ENCODE results near the gene IL1RAPL1.

IL1RAPL1 gene

DNA sequence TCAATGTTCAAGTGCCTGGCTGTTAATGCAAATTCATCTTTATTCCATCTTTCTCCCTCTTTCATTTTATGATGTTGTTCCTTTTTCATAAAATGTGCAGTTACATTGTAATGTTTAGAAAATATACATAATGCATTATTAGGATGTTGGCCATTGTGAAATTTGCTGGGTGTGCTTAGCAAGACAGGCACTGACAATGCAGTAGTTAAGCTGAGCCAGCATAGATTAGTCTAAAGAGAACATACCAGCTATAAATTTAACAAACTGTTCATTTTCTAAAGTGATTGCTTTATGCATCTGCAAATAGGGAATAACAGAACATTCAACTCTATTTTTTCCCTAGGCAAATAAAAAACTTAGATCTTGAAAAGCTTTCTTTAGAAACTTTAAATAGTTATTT, 436.0 kb downstream of the IL1RAPL1 start:
- TF ChIP-seq CTCF (conservative IDR thresholded peaks at IDR 0.05; ENCODE audit: low read length): no peak
- no peak overlapping the region for H3K4me3 ChIP-seq (ENCODE audit: low read length)

DNA sequence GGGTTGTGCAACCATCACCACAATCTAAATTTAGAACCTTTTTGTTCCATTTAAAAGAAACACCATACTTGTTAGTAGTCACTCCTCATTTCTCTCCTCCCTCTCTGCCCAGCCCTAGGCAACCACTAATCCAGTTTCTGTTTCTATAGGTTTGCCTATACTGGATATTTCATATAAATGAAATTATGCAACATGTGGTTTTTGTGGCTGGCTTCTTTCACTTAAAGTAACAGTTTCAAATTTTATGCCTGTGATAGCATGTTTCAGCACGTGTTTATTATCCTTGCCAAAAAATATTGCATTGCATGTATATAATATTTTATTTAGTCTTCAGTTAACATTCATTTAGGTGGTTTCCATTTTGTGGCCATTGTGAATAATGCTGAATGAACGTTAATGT, 437.6 kb downstream of the IL1RAPL1 start:
- no peak for TF ChIP-seq CTCF (conservative IDR thresholded peaks at IDR 0.05; ENCODE audit: low read length)
- DNase-seq (ENCODE audit: low read depth): no peak
- no peak overlapping the region for H3K4me3 ChIP-seq (ENCODE audit: low read length)

More for the DNA sequence above, 436.0 kb downstream of the IL1RAPL1 start:
- DNase-seq (ENCODE audit: low read depth): no peak

GRCh38 chrX:29039501-29039900, 452.3 kb downstream of the IL1RAPL1 start:
- TF ChIP-seq CTCF (conservative IDR thresholded peaks at IDR 0.05; ENCODE audit: low read length): no peak
- no peak overlapping the region for H3K4me3 ChIP-seq (ENCODE audit: low read length)
- DNase-seq (ENCODE audit: low read depth): no peak

DNA sequence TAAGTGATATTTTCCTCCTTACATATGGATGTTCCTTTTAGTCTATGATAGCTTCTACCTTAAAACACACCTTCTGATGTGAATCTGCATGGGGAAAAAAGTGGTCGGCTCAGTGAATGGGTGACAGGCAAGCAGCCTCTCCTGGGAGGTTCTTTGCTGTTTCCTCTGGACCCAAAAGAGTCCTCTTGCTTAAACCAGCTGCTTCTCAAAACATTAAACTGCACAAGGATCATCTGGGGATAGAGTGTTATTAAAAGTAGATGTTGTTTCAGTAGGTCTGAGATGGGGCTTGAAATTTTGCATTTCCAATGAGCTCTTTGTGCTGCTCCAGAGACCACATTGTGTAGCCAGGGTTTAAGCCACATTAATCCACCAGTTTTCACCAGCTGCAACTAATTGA, 452.9 kb downstream of the IL1RAPL1 start:
- H3K4me3 ChIP-seq (ENCODE audit: low read length): no peak overlapping the region
- no peak for DNase-seq (ENCODE audit: low read depth)

GRCh38 chrX:29042341-29042740, 455.1 kb downstream of the IL1RAPL1 start:
- H3K4me3 ChIP-seq (ENCODE audit: low read length): no peak overlapping the region
- no peak for TF ChIP-seq CTCF (conservative IDR thresholded peaks at IDR 0.05; ENCODE audit: low read length)
- DNase-seq (ENCODE audit: low read depth): no peak

More for the DNA sequence above, 452.9 kb downstream of the IL1RAPL1 start:
- no peak for TF ChIP-seq CTCF (conservative IDR thresholded peaks at IDR 0.05; ENCODE audit: low read length)

DNA sequence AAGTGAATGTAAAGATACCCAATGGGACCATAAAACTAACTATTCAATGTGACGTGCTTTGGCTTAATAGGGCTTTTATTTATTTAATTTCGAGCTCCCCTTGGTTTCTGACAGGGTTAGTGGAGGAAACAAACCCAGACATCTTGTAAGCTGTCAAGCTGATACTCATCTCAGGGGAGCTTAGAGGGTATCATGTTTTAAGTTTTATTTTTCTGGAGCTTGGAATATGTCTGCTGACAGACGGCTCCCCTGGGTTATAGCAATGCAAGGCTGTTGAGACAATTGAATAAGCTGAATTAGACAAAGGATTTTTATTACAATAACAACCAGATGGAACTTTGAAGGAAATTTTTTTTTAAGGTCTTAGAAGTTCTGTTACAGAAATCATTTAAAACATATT, 456.5 kb downstream of the IL1RAPL1 start:
- no peak for TF ChIP-seq CTCF (conservative IDR thresholded peaks at IDR 0.05; ENCODE audit: low read length)
- H3K4me3 ChIP-seq (ENCODE audit: low read length): no peak overlapping the region
- no peak for DNase-seq (ENCODE audit: low read depth)

GRCh38 chrX:29044423-29045184, 457.4 kb downstream of the IL1RAPL1 start:
- H3K4me3 ChIP-seq (ENCODE audit: low read length): no peak overlapping the region
- no peak for DNase-seq (ENCODE audit: low read depth)

More at GRCh38 chrX:29044423-29045184, 457.4 kb downstream of the IL1RAPL1 start:
- no peak for TF ChIP-seq CTCF (conservative IDR thresholded peaks at IDR 0.05; ENCODE audit: low read length)

Data from AG10803 (cell line).